Anterior cingulate cortex (tissue), 58 donors: ENCODE data around the gene GCGR.

Source experiments
- DNase-seq, 58 donors: peaks; one replicate each; lab custom pipeline; 2025; lab: John Stamatoyannopoulos, UW

GCGR gene

GRCh38 chr17:81803728-81804558 lies at the start of gene GCGR:
Gene GCGR, plus strand, starts transcription at chr17:81804150. Its CDS starts 4,869 bp downstream, at chr17:81809019.
- DNase-seq, result no peak

- no peak for DNase-seq
Observed at GRCh38 chr17:81792675-81793615, 11.0 kb upstream of the GCGR start.

- DNase-seq, result no peak
Observed at GRCh38 chr17:81794074-81794476, 9.9 kb upstream of the GCGR start.

- DNase-seq, result no peak
Observed at GRCh38 chr17:81794509-81794908, 9.4 kb upstream of the GCGR start.

- no peak for DNase-seq
Observed at GRCh38 chr17:81801327-81801726, 2.6 kb upstream of the GCGR start.

GRCh38 chr17:81802048-81802758 lies 1.7 kb upstream of the GCGR start:
- DNase-seq, result no peak

GRCh38 chr17:81802856-81803643 lies 900 bp upstream of the GCGR start:
- DNase-seq, result no peak

- DNase-seq, result no peak
Observed at GRCh38 chr17:81804559-81805399, 829 bp downstream of the GCGR start.

- DNase-seq, result no peak
Observed at GRCh38 chr17:81805707-81806460, 1.9 kb downstream of the GCGR start.

GRCh38 chr17:81806461-81807209 lies 2.7 kb downstream of the GCGR start:
- DNase-seq, result no peak

GRCh38 chr17:81807210-81807719 lies 3.3 kb downstream of the GCGR start:
- DNase-seq, result no peak

- no peak for DNase-seq
Observed at GRCh38 chr17:81807839-81808238, 3.9 kb downstream of the GCGR start.

GRCh38 chr17:81808778-81809555 lies 5.0 kb downstream of the GCGR start:
- no peak for DNase-seq

GRCh38 chr17:81809556-81809998 lies 5.6 kb downstream of the GCGR start:
- DNase-seq, result no peak

- DNase-seq, result no peak
Observed at GRCh38 chr17:81810476-81810875, 6.5 kb downstream of the GCGR start.
